Activated naive CD4-positive, alpha-beta T cell treated with anti-CD3 and anti-CD28 coated beads, Interleukin-2, amount 50 U/mL, for 16 hours (primary cell): ENCODE results near the gene CCNY.
"Not testable (repeated sequence)": the region's sequence is repeated elsewhere in the genome, so short reads cannot be mapped to it uniquely, and the experiment has no call there.

Experiments
- DNase-seq: peaks from one replicate; pipeline ENCODE4 v3.0.0-alpha.2; 2020

The CCNY gene

GRCh38 chr10:35497909-35498308 lies 161.6 kb downstream of the CCNY start:
- no peak for DNase-seq

- DNase-seq: no peak
These were observed 162.4 kb downstream of the CCNY start for GRCh38 chr10:35498693-35499092.

GRCh38 chr10:35501923-35502322 lies 165.6 kb downstream of the CCNY start:
- no peak for DNase-seq

GRCh38 chr10:35502692-35503091 lies 166.4 kb downstream of the CCNY start:
- DNase-seq: no peak

GRCh38 chr10:35503578-35503977 lies 167.3 kb downstream of the CCNY start:
- no peak for DNase-seq

GRCh38 chr10:35504132-35504531 lies 167.8 kb downstream of the CCNY start:
- DNase-seq: no peak

GRCh38 chr10:35505241-35505873 lies 169.0 kb downstream of the CCNY start:
- DNase-seq: no peak

- no peak for DNase-seq
These were observed 170.4 kb downstream of the CCNY start for GRCh38 chr10:35506741-35507140.

GRCh38 chr10:35507519-35508109 lies 171.3 kb downstream of the CCNY start:
- DNase-seq: no peak

GRCh38 chr10:35508647-35509046 lies 172.3 kb downstream of the CCNY start:
- no peak for DNase-seq

GRCh38 chr10:35510891-35511290 lies 174.6 kb downstream of the CCNY start:
- no peak for DNase-seq

- DNase-seq: no peak
These were observed 175.3 kb downstream of the CCNY start for GRCh38 chr10:35511647-35512046.

- no peak for DNase-seq
These were observed 179.9 kb downstream of the CCNY start for GRCh38 chr10:35516102-35516670.

GRCh38 chr10:35517431-35518181 lies 181.3 kb downstream of the CCNY start:
- no peak for DNase-seq

GRCh38 chr10:35518187-35518586 lies 181.9 kb downstream of the CCNY start:
- DNase-seq: not testable (repeated sequence)

- no peak for DNase-seq
These were observed 184.7 kb downstream of the CCNY start for GRCh38 chr10:35520996-35521395.

GRCh38 chr10:35523670-35524225 lies 187.4 kb downstream of the CCNY start:
- no peak for DNase-seq

- no peak for DNase-seq
These were observed 190.4 kb downstream of the CCNY start for GRCh38 chr10:35526746-35527145.

- DNase-seq: no peak
These were observed 195.8 kb downstream of the CCNY start for GRCh38 chr10:35532141-35532540.

- no peak for DNase-seq
These were observed 197.3 kb downstream of the CCNY start for GRCh38 chr10:35533565-35533964.

GRCh38 chr10:35535136-35535535 lies 198.8 kb downstream of the CCNY start:
- DNase-seq: no peak

- no peak for DNase-seq
These were observed 200.5 kb downstream of the CCNY start for GRCh38 chr10:35536789-35537188.

- not testable (repeated sequence) for DNase-seq
These were observed 201.6 kb downstream of the CCNY start for GRCh38 chr10:35537925-35538324.
